K562 (cell line): ENCODE results near the gene CPNE9. TPM values are rescaled to one million over a fixed set of nuclear protein-coding genes. Genes with fewer than 3 reads are reported as not detected.
A peak's percentile ranks its signal among the peaks of the same experiment; 100 is the strongest.

Experiments used
- ATAC-seq: fragments of 200-7000 bp; cut with Tn5 transposase; 3 replicates; pipeline ENCODE4 v1.9.1; 2020; ENCODE audit warnings: moderate library complexity
- BruUV-seq: library from RNA; stranded (reverse); fragments of 400-500 nt; replicated peaks from 2 replicates; lab custom pipeline; 2021; lab: Mats Ljungman, UMichigan
- CTCF ChIA-PET: fragments of 300-600 bp; formaldehyde crosslinking; extraction: SDS; loops from one replicate; lab custom pipeline; 2021; ENCODE audit warnings: low intra/inter-chr PET ratio; lab: Yijun Ruan, JAX
- POLR2A ChIA-PET: fragments of 300-600, 350-650 bp; sonication (Branson Sonifier 250); formaldehyde crosslinking; extraction: SDS; loops from one replicate; lab custom pipeline; 2021; ENCODE audit warnings: antibody characterized with exemption, inconsistent platforms; lab: Yijun Ruan, JAX
- DNase-seq, 4 experiments: peaks; one replicate each; pipeline versions ENCODE4 v3.0.0 to v3.0.0-alpha.2; 2011 to 2018; ENCODE audit warnings: low spot score in 3 of 4, mixed read lengths in 3 of 4; ENCODE audit errors: extremely low read depth in 1 of 4
- FAIRE-seq: peaks from 2 replicates; lab custom pipeline; 2011; peaks lifted over from hg19 to GRCh38; lab: Jason Lieb, UNC
- H2AFZ ChIP-seq: 2 replicates; pipeline ENCODE4 v1.6.0; 2011; ENCODE audit warnings: low read depth, low read length, control low read depth, inconsistent platforms
- H3K27ac ChIP-seq: fragments of 200-600 bp; 3 replicates; pipeline ENCODE4 v1.8.0; 2011; ENCODE audit warnings: low read depth, mild to moderate bottlenecking, control low read depth, inconsistent platforms, low read length, moderate library complexity, mixed read lengths; ENCODE audit errors: extremely low read depth
- H3K27me3 ChIP-seq, 2 experiments: fragments of 300-600 bp in 1 of 2; 2 replicates in 1 of 2; 3 replicates in 1 of 2; pipeline versions ENCODE4 v1.6.0 to v1.8.0; 2011; ENCODE audit warnings: inconsistent platforms in 2 of 2, low read length in 2 of 2, mild to moderate bottlenecking in 1 of 2, mixed read lengths in 1 of 2, moderate library complexity in 1 of 2; ENCODE audit not compliant: control insufficient read depth in 2 of 2, insufficient read depth in 2 of 2
- H3K36me3 ChIP-seq: fragments of 300-600 bp; 3 replicates; pipeline ENCODE4 v1.8.0; 2011; ENCODE audit warnings: mild to moderate bottlenecking, low read length, inconsistent platforms; ENCODE audit not compliant: control insufficient read depth, insufficient read depth
- H3K4me1 ChIP-seq, 2 experiments: fragments of 200-600 bp in 1 of 2; replicated peaks in 1 of 2; 2 replicates in 1 of 2; 3 replicates in 1 of 2; pipeline versions ENCODE4 v1.5.1 to v1.8.0; 2011; ENCODE audit warnings: inconsistent platforms in 2 of 2, low read length in 2 of 2, mild to moderate bottlenecking in 1 of 2, mixed read lengths in 1 of 2, moderate library complexity in 1 of 2; ENCODE audit not compliant: control insufficient read depth in 2 of 2, insufficient read depth in 2 of 2
- H3K4me2 ChIP-seq: 2 replicates; pipeline ENCODE4 v1.6.1; 2011; ENCODE audit warnings: low read length, control low read depth, inconsistent platforms, mixed read lengths; ENCODE audit not compliant: insufficient read depth
- H3K4me3 ChIP-seq: fragments of 200-600 bp; sonication (generic), shearing (Covaris generic); 2 replicates; pipeline ENCODE4 v1.5.1; 2016; ENCODE audit warnings: control low read depth, inconsistent platforms
- H3K79me2 ChIP-seq: fragments of 200-600 bp; 3 replicates; pipeline ENCODE4 v1.8.0; 2011; ENCODE audit warnings: low read length, inconsistent platforms; ENCODE audit not compliant: control insufficient read depth, insufficient read depth
- H3K9ac ChIP-seq, 2 experiments: 2 replicates each; pipeline versions ENCODE4 v1.6.0 to v1.6.1; 2011; ENCODE audit warnings: low read depth in 2 of 2, low read length in 2 of 2, control low read depth in 1 of 2, inconsistent platforms in 1 of 2, mild to moderate bottlenecking in 1 of 2, mixed read lengths in 1 of 2; ENCODE audit not compliant: insufficient read depth in 1 of 2
- H3K9me1 ChIP-seq: one replicate; pipeline ENCODE4 v1.6.0; 2011; ENCODE audit warnings: inconsistent platforms, mild to moderate bottlenecking, low read length, moderate library complexity; ENCODE audit not compliant: control insufficient read depth, insufficient read depth
- H3K9me3 ChIP-seq: replicated peaks from 2 replicates; pipeline ENCODE4 v1.5.1; 2011; ENCODE audit warnings: low read depth, low read length, inconsistent platforms; ENCODE audit not compliant: control insufficient read depth, insufficient read depth
- H4K20me1 ChIP-seq: replicated peaks from 2 replicates; pipeline ENCODE4 v1.6.1; 2011; ENCODE audit warnings: low read length, inconsistent platforms, mixed read lengths; ENCODE audit not compliant: control insufficient read depth, insufficient read depth
- ARID1B ChIP-seq: fragments of 450-650 bp; IDR thresholded peaks from 2 replicates; pipeline ENCODE4 v1.6.1; 2016; ENCODE audit warnings: antibody characterized with exemption, mild to moderate bottlenecking, inconsistent platforms
- CBFA2T2 ChIP-seq: fragments of 450-650 bp; conservative IDR thresholded peaks from 2 replicates; pipeline ENCODE4 v1.6.1; 2017; ENCODE audit warnings: mild to moderate bottlenecking
- CBFA2T3 ChIP-seq: fragments of 450-650 bp; IDR thresholded peaks from 2 replicates; pipeline ENCODE4 v1.6.1; 2017
- DMBX1 ChIP-seq: fragments of 250-450 bp; sonication (Bioruptor Pico); IDR thresholded peaks from 2 replicates; pipeline ENCODE4 v1.8.0; 2022; ENCODE audit warnings: inconsistent platforms, mild to moderate bottlenecking, moderate library complexity, borderline replicate concordance
- GATA2 ChIP-seq: sonication (generic); formaldehyde crosslinking; IDR thresholded peaks from 2 replicates; pipeline ENCODE4 v1.4.0; 2020; ENCODE audit warnings: mild to moderate bottlenecking, missing genetic modification reagents
- HDAC1 ChIP-seq, 2 experiments: fragments of 450-650 bp; IDR thresholded peaks; 2 replicates each; pipeline ENCODE4 v1.6.1; 2016 to 2017; ENCODE audit warnings: inconsistent platforms in 1 of 2, mild to moderate bottlenecking in 1 of 2, moderate library complexity in 1 of 2
- HDAC2 ChIP-seq: fragments of 450-650 bp; IDR thresholded peaks from 2 replicates; pipeline ENCODE4 v1.6.1; 2016; ENCODE audit warnings: mild to moderate bottlenecking
- HNRNPL ChIP-seq: fragments of 200-400 bp; formaldehyde crosslinking; IDR thresholded peaks from 2 replicates; pipeline ENCODE4 v1.6.1; 2017; ENCODE audit warnings: low read depth, mild to moderate bottlenecking, low read length
- KDM1A ChIP-seq, 2 experiments: fragments of 450-650 bp; IDR thresholded peaks; 2 replicates each; pipeline ENCODE4 v1.6.1; 2016; ENCODE audit warnings: mild to moderate bottlenecking in 2 of 2
- NCOR1 ChIP-seq: fragments of 450-650 bp; IDR thresholded peaks from 2 replicates; pipeline ENCODE4 v1.6.1; 2016; ENCODE audit warnings: mild to moderate bottlenecking, moderate library complexity
- POLR2AphosphoS5 ChIP-seq: IDR thresholded peaks from 2 replicates; pipeline ENCODE4 v1.6.1; 2011; ENCODE audit warnings: mild to moderate bottlenecking, low read depth, low read length, moderate library complexity; ENCODE audit not compliant: control insufficient read depth, insufficient read depth
- RCOR1 ChIP-seq, 2 experiments: IDR thresholded peaks; 2 replicates each; pipeline ENCODE4 v1.6.1; 2012; ENCODE audit warnings: low read depth in 2 of 2, low read length in 2 of 2, borderline replicate concordance in 1 of 2, improper control_type of control experiment in 1 of 2
- SOX6 ChIP-seq: fragments of 450-650 bp; IDR thresholded peaks from 2 replicates; pipeline ENCODE4 v1.6.1; 2014; ENCODE audit warnings: mild to moderate bottlenecking
- TCF3 ChIP-seq: sonication (generic); formaldehyde crosslinking; IDR thresholded peaks from 2 replicates; pipeline ENCODE4 v1.4.0; 2020; ENCODE audit warnings: mild to moderate bottlenecking, missing genetic modification reagents
- THRAP3 ChIP-seq: fragments of 450-650 bp; IDR thresholded peaks from 2 replicates; pipeline ENCODE4 v1.6.1; 2016; ENCODE audit warnings: mild to moderate bottlenecking, inconsistent platforms, borderline replicate concordance
- ZNF354B ChIP-seq: fragments of 250-450 bp; sonication (Bioruptor Pico); IDR thresholded peaks from 2 replicates; pipeline ENCODE4 v1.4.0; 2020
- WGBS: fragments of 100-300 bp; shearing (Covaris generic); methylation state at CpG from one replicate; pipeline ENCODE4 v1.1.6; 2016; ENCODE audit warnings: low coverage, mixed read lengths; ENCODE audit not compliant: insufficient coverage; ENCODE audit errors: missing lambda C conversion rate; 5-methylcytosine and 5-hydroxymethylcytosine counted together
- in situ Hi-C: fragments of 300-500 bp; cut with MboI; formaldehyde crosslinking; loops from 4 replicates; pipeline ENCODE4 v1.15.0; 2018; ENCODE audit warnings: inconsistent platforms, mixed read lengths
- intact Hi-C: fragments of 100-400 bp; cut with micrococcal nuclease; formaldehyde crosslinking; loops from 2 replicates; pipeline ENCODE4 v1.14.2; 2022
- polyA plus RNA-seq, 8 experiments: library from polyadenylated mRNA; depleted of rRNA in 4 of 8; stranded (reverse) in 5 of 8; unstranded in 3 of 8; fragments of >200 nt; fragmentation: Nextera tagmentation in 2 of 8; fragmentation: Illumina TruSeq in 1 of 8; extraction: Ambion mirVana in 2 of 8; extraction: Trizol in 1 of 8; gene quantifications; 2 replicates each; pipeline versions ENCODE4 v1.2.1 to v1.2.3, GENCODE V29; 2011 to 2014; ENCODE audit warnings: inconsistent platforms in 1 of 8, missing spikeins in 1 of 8
- total RNA-seq, 7 experiments: library from RNA; depleted of rRNA in 6 of 7; stranded (reverse); fragments of >200 nt in 6 of 7; fragmentation: Illumina TruSeq in 2 of 7; extraction: Trizol in 2 of 7; gene quantifications; 2 replicates each; pipeline versions ENCODE4 v1.2.1 to v1.2.3, GENCODE V29; 2011 to 2021; ENCODE audit warnings: low replicate concordance in 1 of 7
- TF ChIP-seq, protein P1 (sequence below): fragments of 250-450 bp; sonication (Bioruptor Pico); IDR thresholded peaks from 2 replicates; pipeline ENCODE4 v1.5.0; 2020; ENCODE audit warnings: mild to moderate bottlenecking
- TF ChIP-seq, protein P2 (sequence below), 3 experiments: IDR thresholded peaks in 2 of 3; conservative IDR thresholded peaks in 1 of 3; 2 replicates each; pipeline ENCODE4 v1.5.1; 2011 to 2012; ENCODE audit warnings: low read length in 3 of 3, mild to moderate bottlenecking in 3 of 3, control low read depth in 2 of 3, improper control_type of control experiment in 1 of 3, inconsistent platforms in 1 of 3, low read depth in 1 of 3, mixed read lengths in 1 of 3, moderate library complexity in 1 of 3; ENCODE audit not compliant: insufficient read depth in 2 of 3
- TF ChIP-seq, protein P3 (sequence below): fragments of 250-450 bp; sonication (Bioruptor Pico); IDR thresholded peaks from 2 replicates; pipeline ENCODE4 v1.4.0; 2020; ENCODE audit warnings: mild to moderate bottlenecking, moderate library complexity

Gene CPNE9
- total and polyA plus RNA-seq, 9 of the 15 experiments (the other 6 are each of a cell fraction or from before 2014, with no cell fraction given) = 0.22 to 0.56 (median 0.29) TPM; not detected in 3

DNA sequence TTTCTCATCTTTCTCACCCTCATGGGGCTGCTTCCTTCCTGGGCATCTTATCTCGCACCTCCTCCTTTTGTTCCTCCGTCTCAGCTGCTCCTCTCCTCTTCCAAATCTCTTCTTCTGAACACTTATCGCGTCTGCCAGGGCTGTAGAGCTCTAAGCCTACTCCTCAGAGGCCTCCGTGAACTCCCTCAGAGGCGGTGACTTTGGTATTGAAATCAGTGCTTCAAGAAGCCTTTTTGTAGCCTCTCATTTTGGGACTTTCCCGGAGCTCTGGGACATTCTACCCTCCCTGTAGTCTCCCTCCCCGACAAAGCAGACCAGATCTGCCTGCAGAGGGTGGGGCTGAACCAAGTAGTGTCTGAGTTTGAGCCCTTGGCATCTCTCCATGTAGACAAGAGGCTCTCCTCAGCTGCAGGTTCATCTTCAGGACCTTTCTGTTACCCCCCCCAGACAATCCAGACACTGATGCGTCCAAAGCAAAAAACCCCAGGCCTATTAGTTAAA lies 17.5 kb upstream of the CPNE9 start:
- no peaks in the 10 kb centered on the region for H3K27me3 ChIP-seq
- ChIA-PET POLR2A (interaction anchor here (0.6 to 1.4 kb wide), 3 partner anchors 9 to 87 kb away, joined by 3 to 6 read pairs (median 4); no protein-coding TSS in a partner anchor), CTCF (no interaction called here)
- 62% methylated on average over 9 of the region's 9 CpGs for WGBS
- peaks cover 6 to 12% of the 10 kb centered on the region in 2 experiments; a peak in 4 of 5 replicates for H3K4me1 ChIP-seq
- H3K4me2 ChIP-seq = no peak overlapping the region
- H3K79me2 ChIP-seq = no peaks in the 10 kb centered on the region
- ATAC-seq (peak; percentile 13; the same call in 1 of the 3 replicates), FAIRE-seq (no peak), DNase-seq (peak in 1 of 4 experiments; percentile 29)
- H2AFZ ChIP-seq = no peak overlapping the region
- no peak overlapping the region for H3K27ac ChIP-seq
- H4K20me1 ChIP-seq = no peaks in the 10 kb centered on the region; the same call in 1 of the 2 replicates
- intact Hi-C loops (no loop called here), in situ Hi-C loops (no loop called here)
- no peak overlapping the region for H3K4me3 ChIP-seq
- no TSS peak for BruUV-seq
- H3K9ac ChIP-seq = peak overlapping the region in 1 of 2 experiments; percentile 61; a peak in 1 of 4 replicates
- H3K9me1 ChIP-seq = no peaks in the 10 kb centered on the region
- no peaks in the 10 kb centered on the region for H3K9me3 ChIP-seq
- peaks cover 95% of the 10 kb centered on the region; the same call in 2 of the 3 replicates for H3K36me3 ChIP-seq
- TF ChIP-seq CBFA2T2 = peak; percentile 82
- no peak for TF ChIP-seq THRAP3
- TF ChIP-seq HDAC1 (IDR thresholded peaks at IDR 0.05) = peak in 1 of 2 experiments; percentile 66; a peak in 2 of 4 replicates
- TF ChIP-seq GATA2 (CRISPR knock-in tag) = peak; percentile 9; the same call in 1 of the 2 replicates
- TF ChIP-seq HNRNPL = no peak
- TF ChIP-seq HDAC2 = 0 out of 2 replicates have a peak, but pooled peaks have one; percentile 41
- peak; percentile 79 for TF ChIP-seq NCOR1
- TF ChIP-seq, protein P1, sequence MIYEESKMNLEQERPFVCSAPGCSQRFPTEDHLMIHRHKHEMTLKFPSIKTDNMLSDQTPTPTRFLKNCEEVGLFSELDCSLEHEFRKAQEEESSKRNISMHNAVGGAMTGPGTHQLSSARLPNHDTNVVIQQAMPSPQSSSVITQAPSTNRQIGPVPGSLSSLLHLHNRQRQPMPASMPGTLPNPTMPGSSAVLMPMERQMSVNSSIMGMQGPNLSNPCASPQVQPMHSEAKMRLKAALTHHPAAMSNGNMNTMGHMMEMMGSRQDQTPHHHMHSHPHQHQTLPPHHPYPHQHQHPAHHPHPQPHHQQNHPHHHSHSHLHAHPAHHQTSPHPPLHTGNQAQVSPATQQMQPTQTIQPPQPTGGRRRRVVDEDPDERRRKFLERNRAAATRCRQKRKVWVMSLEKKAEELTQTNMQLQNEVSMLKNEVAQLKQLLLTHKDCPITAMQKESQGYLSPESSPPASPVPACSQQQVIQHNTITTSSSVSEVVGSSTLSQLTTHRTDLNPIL (CRISPR knock-in tag) = no peak
- TF ChIP-seq POLR2AphosphoS5 = peak; percentile 48; the same call in 1 of the 2 replicates
- TF ChIP-seq, protein P2, sequence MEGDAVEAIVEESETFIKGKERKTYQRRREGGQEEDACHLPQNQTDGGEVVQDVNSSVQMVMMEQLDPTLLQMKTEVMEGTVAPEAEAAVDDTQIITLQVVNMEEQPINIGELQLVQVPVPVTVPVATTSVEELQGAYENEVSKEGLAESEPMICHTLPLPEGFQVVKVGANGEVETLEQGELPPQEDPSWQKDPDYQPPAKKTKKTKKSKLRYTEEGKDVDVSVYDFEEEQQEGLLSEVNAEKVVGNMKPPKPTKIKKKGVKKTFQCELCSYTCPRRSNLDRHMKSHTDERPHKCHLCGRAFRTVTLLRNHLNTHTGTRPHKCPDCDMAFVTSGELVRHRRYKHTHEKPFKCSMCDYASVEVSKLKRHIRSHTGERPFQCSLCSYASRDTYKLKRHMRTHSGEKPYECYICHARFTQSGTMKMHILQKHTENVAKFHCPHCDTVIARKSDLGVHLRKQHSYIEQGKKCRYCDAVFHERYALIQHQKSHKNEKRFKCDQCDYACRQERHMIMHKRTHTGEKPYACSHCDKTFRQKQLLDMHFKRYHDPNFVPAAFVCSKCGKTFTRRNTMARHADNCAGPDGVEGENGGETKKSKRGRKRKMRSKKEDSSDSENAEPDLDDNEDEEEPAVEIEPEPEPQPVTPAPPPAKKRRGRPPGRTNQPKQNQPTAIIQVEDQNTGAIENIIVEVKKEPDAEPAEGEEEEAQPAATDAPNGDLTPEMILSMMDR (IDR thresholded peaks at IDR 0.05 in 2 of 3, conservative IDR thresholded peaks at IDR 0.05 in 1 of 3; ENCODE audit: insufficient read depth in 2 of 3, low read depth in 1 of 3, low read length in 3 of 3) = no peak
- TF ChIP-seq, protein P3, sequence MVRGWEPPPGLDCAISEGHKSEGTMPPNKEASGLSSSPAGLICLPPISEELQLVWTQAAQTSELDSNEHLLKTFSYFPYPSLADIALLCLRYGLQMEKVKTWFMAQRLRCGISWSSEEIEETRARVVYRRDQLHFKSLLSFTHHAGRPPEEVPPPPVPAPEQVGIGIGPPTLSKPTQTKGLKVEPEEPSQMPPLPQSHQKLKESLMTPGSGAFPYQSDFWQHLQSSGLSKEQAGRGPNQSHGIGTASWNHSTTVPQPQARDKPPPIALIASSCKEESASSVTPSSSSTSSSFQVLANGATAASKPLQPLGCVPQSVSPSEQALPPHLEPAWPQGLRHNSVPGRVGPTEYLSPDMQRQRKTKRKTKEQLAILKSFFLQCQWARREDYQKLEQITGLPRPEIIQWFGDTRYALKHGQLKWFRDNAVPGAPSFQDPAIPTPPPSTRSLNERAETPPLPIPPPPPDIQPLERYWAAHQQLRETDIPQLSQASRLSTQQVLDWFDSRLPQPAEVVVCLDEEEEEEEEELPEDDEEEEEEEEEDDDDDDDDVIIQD = no peak
- no peak for TF ChIP-seq DMBX1 (CRISPR knock-in tag)
- peak; percentile 82 for TF ChIP-seq KDM1A (IDR thresholded peaks at IDR 0.05)
- 0 out of 4 replicates have a peak, but pooled peaks of 1 of the 2 experiments have one; percentile 14 for TF ChIP-seq RCOR1 (IDR thresholded peaks at IDR 0.05; ENCODE audit: borderline replicate concordance in 1 of 2, low read depth in 2 of 2, low read length in 2 of 2)
- TF ChIP-seq TCF3 (CRISPR knock-in tag) = peak; percentile 77
- peak; percentile 16; the same call in 1 of the 2 replicates for TF ChIP-seq SOX6
- TF ChIP-seq ARID1B = peak; percentile 63
- TF ChIP-seq CBFA2T3 = peak; percentile 92
- no peak for TF ChIP-seq ZNF354B
